Measurements from ENCODE around the gene TMEM126A.
"Not testable (repeated sequence)": the region's sequence is repeated elsewhere in the genome, so short reads cannot be mapped to it uniquely, and the experiment has no call there.

- TF ChIP-seq TP53 (CRISPR knock-in tag; IDR thresholded peaks at IDR 0.05); CTCF (IDR thresholded peaks at IDR 0.05); FOXK1 (CRISPR knock-in tag; IDR thresholded peaks at IDR 0.05); E2F1 (CRISPR knock-in tag; IDR thresholded peaks at IDR 0.05); PREB (CRISPR knock-in tag; IDR thresholded peaks at IDR 0.05; ENCODE audit: borderline replicate concordance); RELA (CRISPR knock-in tag; IDR thresholded peaks at IDR 0.05; ENCODE audit: borderline replicate concordance): not testable (repeated sequence)
These were observed 6.6 kb downstream of the TMEM126A start for GRCh38 chr11:85654343-85654742.
